GM12878 (cell line): ENCODE measurements around the gene HSD3B1. TPM values are rescaled to one million over a fixed set of nuclear protein-coding genes. Genes with fewer than 3 reads are reported as not detected.

Experiments used
- ATAC-seq: fragments of 200-7000 bp; cut with Tn5 transposase; 3 replicates; pipeline ENCODE4 v1.9.1; 2020; ENCODE audit warnings: mild to moderate bottlenecking, moderate library complexity
- BruUV-seq: library from RNA; stranded (reverse); fragments of 400-500 nt; replicated peaks from 2 replicates; lab custom pipeline; 2021; lab: Mats Ljungman, UMichigan
- CTCF ChIA-PET: fragments of 300-600 bp; sonication (Branson Sonifier 250); formaldehyde crosslinking; extraction: SDS; loops from one replicate; lab custom pipeline; 2021; ENCODE audit warnings: inconsistent platforms; lab: Yijun Ruan, JAX
- POLR2A ChIA-PET: fragments of 350-600 bp; formaldehyde crosslinking; extraction: SDS; loops from one replicate; lab custom pipeline; 2021; ENCODE audit warnings: inconsistent platforms; lab: Charles Lee
- RAD21 ChIA-PET: fragments of 300-600 bp; sonication (Branson Sonifier 250); formaldehyde crosslinking; loops from one replicate; lab custom pipeline; 2023; ENCODE audit warnings: antibody characterized with exemption; ENCODE audit not compliant: unreplicated experiment; lab: Charles Lee
- SMC1A ChIA-PET: fragments of 300-600 bp; sonication (Branson Sonifier 250); formaldehyde crosslinking; loops from one replicate; lab custom pipeline; 2023; ENCODE audit not compliant: unreplicated experiment, uncharacterized antibody; lab: Charles Lee
- DNase-seq: peaks from one replicate; pipeline ENCODE4 v3.0.0-alpha.2; 2011; ENCODE audit warnings: low read depth, low spot score
- FAIRE-seq: peaks from 3 replicates; lab custom pipeline; 2011; peaks lifted over from hg19 to GRCh38; lab: Jason Lieb, UNC
- H2AFZ ChIP-seq: 2 replicates; pipeline ENCODE4 v1.6.0; 2011; ENCODE audit warnings: low read depth, low read length, control low read depth; ENCODE audit not compliant: control insufficient read depth
- H3K27ac ChIP-seq: 2 replicates; pipeline ENCODE4 v1.5.1; 2011; ENCODE audit warnings: control low read depth; ENCODE audit not compliant: control insufficient read depth, insufficient read depth
- H3K27me3 ChIP-seq, 2 experiments: replicated peaks in 1 of 2; 2 replicates each; pipeline versions ENCODE4 v1.6.0 to v1.6.1; 2011; ENCODE audit warnings: low read length in 1 of 2; ENCODE audit not compliant: control insufficient read depth in 2 of 2, insufficient read depth in 2 of 2
- H3K36me3 ChIP-seq, 2 experiments: 2 replicates each; pipeline ENCODE4 v1.5.1; 2011; ENCODE audit warnings: low read length in 1 of 2; ENCODE audit not compliant: control insufficient read depth in 2 of 2, insufficient read depth in 2 of 2
- H3K4me1 ChIP-seq: 2 replicates; pipeline ENCODE4 v1.6.1; 2011; ENCODE audit warnings: mild to moderate bottlenecking, low read length, moderate library complexity, mixed read lengths; ENCODE audit not compliant: control insufficient read depth, insufficient read depth
- H3K4me2 ChIP-seq: 2 replicates; pipeline ENCODE4 v1.6.0; 2011; ENCODE audit warnings: control low read depth; ENCODE audit not compliant: control insufficient read depth, insufficient read depth
- H3K4me3 ChIP-seq: fragments of 200-600 bp; sonication (generic); 2 replicates; pipeline ENCODE4 v1.5.1; 2016
- H3K79me2 ChIP-seq: 2 replicates; pipeline ENCODE4 v1.6.0; 2011; ENCODE audit warnings: low read length; ENCODE audit not compliant: control insufficient read depth, insufficient read depth
- H3K9ac ChIP-seq: 2 replicates; pipeline ENCODE4 v1.8.0; 2011; ENCODE audit warnings: low read length, control low read depth, mixed read lengths; ENCODE audit not compliant: control insufficient read depth, insufficient read depth
- H3K9me3 ChIP-seq: replicated peaks from 3 replicates; pipeline ENCODE4 v1.5.1; 2011; ENCODE audit warnings: mild to moderate bottlenecking, low read length; ENCODE audit not compliant: control insufficient read depth, insufficient read depth
- H4K20me1 ChIP-seq: 2 replicates; pipeline ENCODE4 v1.6.0; 2011; ENCODE audit not compliant: control insufficient read depth, insufficient read depth
- CBX3 ChIP-seq: fragments of 200-600 bp; sonication (generic); IDR thresholded peaks from 2 replicates; pipeline ENCODE4 v1.6.1; 2016; ENCODE audit warnings: low read depth, borderline replicate concordance
- EZH2 ChIP-seq: IDR thresholded peaks from 2 replicates; pipeline ENCODE4 v1.6.1; 2012; ENCODE audit warnings: low read depth, mild to moderate bottlenecking, control low read depth, inconsistent platforms, low read length, borderline replicate concordance; ENCODE audit not compliant: control insufficient read depth
- HSF1 ChIP-seq: fragments of 150-350 bp; IDR thresholded peaks from 2 replicates; pipeline ENCODE4 v1.6.1; 2014; ENCODE audit warnings: mild to moderate bottlenecking, low read depth, low read length
- JUND ChIP-seq: IDR thresholded peaks from 2 replicates; pipeline ENCODE4 v1.6.1; 2012; ENCODE audit warnings: low read depth, mild to moderate bottlenecking, low read length, improper control_type of control experiment, moderate library complexity
- MEF2B ChIP-seq: fragments of 450-650 bp; IDR thresholded peaks from 2 replicates; pipeline ENCODE4 v1.6.1; 2018; ENCODE audit warnings: mild to moderate bottlenecking, moderate library complexity; ENCODE audit not compliant: partially characterized antibody, poor library complexity, severe bottlenecking
- MXI1 ChIP-seq: fragments of 150-350 bp; IDR thresholded peaks from 2 replicates; pipeline ENCODE4 v1.6.1; 2011; ENCODE audit warnings: low read depth, mild to moderate bottlenecking, inconsistent platforms, low read length, improper control_type of control experiment
- NFYB ChIP-seq: IDR thresholded peaks from 2 replicates; pipeline ENCODE4 v1.6.1; 2011; ENCODE audit warnings: low read depth, mild to moderate bottlenecking, low read length, improper control_type of control experiment, moderate library complexity; ENCODE audit not compliant: insufficient read depth
- NR2C2 ChIP-seq: IDR thresholded peaks from 2 replicates; pipeline ENCODE4 v1.6.1; 2011; ENCODE audit warnings: borderline replicate concordance, low read depth; ENCODE audit not compliant: control insufficient read depth, insufficient read length
- RAD21 ChIP-seq: IDR thresholded peaks from 2 replicates; pipeline ENCODE4 v1.6.1; 2011; ENCODE audit warnings: mild to moderate bottlenecking, low read depth, low read length, moderate library complexity; ENCODE audit not compliant: insufficient read depth
- RELB ChIP-seq: fragments of 450-650 bp; IDR thresholded peaks from 2 replicates; pipeline ENCODE4 v1.6.1; 2017; ENCODE audit warnings: low read depth, mild to moderate bottlenecking, moderate library complexity
- SIX5 ChIP-seq: IDR thresholded peaks from 2 replicates; pipeline ENCODE4 v1.6.1; 2011; ENCODE audit warnings: mild to moderate bottlenecking, low read depth, low read length, moderate library complexity; ENCODE audit not compliant: severe bottlenecking
- TBL1XR1 ChIP-seq: IDR thresholded peaks from 2 replicates; pipeline ENCODE4 v1.6.1; 2012; ENCODE audit warnings: low read depth, low read length, improper control_type of control experiment
- TCF7 ChIP-seq: IDR thresholded peaks from 2 replicates; pipeline ENCODE4 v1.6.1; 2014; ENCODE audit warnings: antibody characterized with exemption, borderline replicate concordance
- ZNF687 ChIP-seq: fragments of 450-650 bp; IDR thresholded peaks from 2 replicates; pipeline ENCODE4 v1.6.1; 2017; ENCODE audit warnings: mild to moderate bottlenecking, moderate library complexity
- WGBS: methylation state at CpG from one replicate; pipeline ENCODE4 v1.1.6; 2016; ENCODE audit warnings: low lambda C conversion rate; ENCODE audit not compliant: insufficient replicate concordance, insufficient coverage; ENCODE audit errors: missing lambda C conversion rate; 5-methylcytosine and 5-hydroxymethylcytosine counted together
- in situ Hi-C: fragments of 300-500 bp; cut with MboI; formaldehyde crosslinking; loops from 9 replicates; pipeline ENCODE4 v1.14.3; 2018; ENCODE audit warnings: mixed read lengths
- intact Hi-C: fragments of 100-400 bp; cut with micrococcal nuclease; formaldehyde crosslinking; loops from one replicate; pipeline ENCODE4 v1.14.2; 2022; ENCODE audit not compliant: unreplicated experiment
- polyA plus RNA-seq, 11 experiments: library from polyadenylated mRNA; depleted of rRNA in 4 of 11; unstranded in 6 of 11; stranded (reverse) in 5 of 11; fragments of >200 nt; fragmentation: Nextera tagmentation in 4 of 11; fragmentation: Illumina TruSeq in 1 of 11; extraction: Ambion mirVana in 4 of 11; extraction: Trizol in 1 of 11; gene quantifications; 1 replicate in 1 of 11; 2 replicates in 10 of 11; pipeline versions ENCODE4 v1.2.1 to v1.2.3, GENCODE V29; 2011 to 2016; ENCODE audit warnings: inconsistent platforms in 2 of 11, missing spikeins in 2 of 11, low read depth in 1 of 11
- total RNA-seq, 4 experiments: library from RNA; depleted of rRNA in 3 of 4; stranded (reverse); fragments of >200 nt in 3 of 4; fragmentation: Illumina TruSeq in 1 of 4; extraction: Trizol in 1 of 4; gene quantifications; 2 replicates each; pipeline versions ENCODE4 v1.2.1 to v1.2.3, GENCODE V29; 2013 to 2021

Gene HSD3B1
- total and polyA plus RNA-seq, 10 of the 15 experiments (the other 5 are each of a cell fraction or from before 2014, with no cell fraction given), result not detected

GRCh38 chr1:119504831-119505230, 2.2 kb upstream of the HSD3B1 start (continued):
- TF ChIP-seq NR2C2, result no peak
- no peak for TF ChIP-seq RELB
- TF ChIP-seq EZH2, result no peak
- TF ChIP-seq SIX5, result no peak
- no peak for TF ChIP-seq NFYB
- TF ChIP-seq CBX3, result no peak
- TF ChIP-seq TBL1XR1, result no peak

GRCh38 chr1:119510046-119510445, 3.0 kb downstream of the HSD3B1 start:
- Histone ChIP-seq H3K4me1 (no peaks in the 10 kb centered on the region), H3K27me3 (peaks cover 0 to 3% of the 10 kb centered on the region in 2 experiments; a peak in 2 of 4 replicates), H3K4me2 (no peak overlapping the region), H3K79me2 (no peaks in the 10 kb centered on the region), H3K27ac (no peak overlapping the region), H4K20me1 (no peaks in the 10 kb centered on the region), H3K4me3 (no peak overlapping the region), H3K9ac (no peak overlapping the region), H3K36me3 (no peaks in the 10 kb centered on the region), H3K9me3 (no peaks in the 10 kb centered on the region), H2AFZ (no peak overlapping the region)
- intact Hi-C loops (no loop called here), in situ Hi-C loops (no loop called here)
- CTCF ChIA-PET, result no interaction called here
- no peak for ATAC-seq
- no peak for FAIRE-seq
- no TSS peak for BruUV-seq
- SMC1A ChIA-PET, result no interaction called here
- POLR2A ChIA-PET, result no interaction called here
- 49% methylated on average over 2 of the region's 2 CpGs for WGBS
- DNase-seq, result no peak
- RAD21 ChIA-PET, result no interaction called here
- TF ChIP-seq RELB (no peak), MEF2B (no peak), JUND (no peak), ZNF687 (no peak), HSF1 (no peak), RAD21 (no peak), TCF7 (no peak), MXI1 (no peak)
